ENCODE results near the gene SNTN.

SNTN gene

DNA sequence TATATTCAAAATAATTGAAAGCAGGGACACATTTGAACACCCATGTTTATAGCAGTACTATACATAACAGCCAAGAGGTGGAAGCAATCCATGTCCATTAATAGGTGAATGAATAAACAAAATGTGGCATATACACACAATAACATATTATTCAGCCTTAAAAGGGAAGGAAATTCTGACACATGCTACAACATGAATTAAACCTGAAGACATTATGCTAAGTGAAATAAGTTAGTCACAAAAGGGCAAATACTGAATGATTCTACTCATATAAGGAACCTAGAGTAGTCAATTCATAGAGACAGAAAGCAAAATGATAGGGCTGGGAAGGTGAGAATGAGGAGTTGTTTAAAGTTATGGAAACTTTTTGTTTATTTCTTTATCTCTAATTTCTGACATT lies 40.9 kb downstream of the SNTN start:
- TF ChIP-seq ZNF274 (IDR thresholded peaks at IDR 0.05; ENCODE audit: low read depth, low read length) = no peak
- no peak overlapping the region for H3K4me3 ChIP-seq (ENCODE audit: low read length)

DNA sequence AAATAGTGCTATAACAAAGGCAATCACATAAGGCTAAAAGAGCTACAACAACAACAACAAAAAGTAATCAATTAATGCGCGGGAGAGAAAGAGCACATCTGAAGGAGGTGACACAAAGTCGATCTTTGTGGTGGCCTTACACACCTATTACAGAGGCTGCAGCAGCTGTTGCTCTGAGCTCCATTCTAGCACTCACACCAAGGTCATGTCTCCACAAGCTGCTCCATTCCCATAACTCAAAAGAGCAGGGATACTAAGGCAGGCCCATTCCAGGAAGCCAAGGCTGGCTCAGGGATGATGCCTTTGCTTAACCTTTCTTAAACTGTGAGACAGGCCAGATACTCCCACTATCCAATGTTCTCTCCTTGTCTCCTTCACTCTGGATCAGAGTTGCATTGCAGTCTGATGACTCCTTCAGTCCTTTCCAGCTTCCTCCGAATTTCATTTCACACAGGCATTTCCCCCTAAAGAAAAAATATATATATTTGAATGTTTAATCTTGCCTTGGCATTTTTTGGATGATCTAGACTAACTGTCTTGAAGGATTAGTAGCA lies 52.7 kb downstream of the SNTN start:
- no peak overlapping the region for H3K4me3 ChIP-seq (ENCODE audit: low read length)
- no peak for TF ChIP-seq ZNF274 (IDR thresholded peaks at IDR 0.05; ENCODE audit: low read depth, low read length)

- no peak for TF ChIP-seq ZNF274 (IDR thresholded peaks at IDR 0.05; ENCODE audit: low read depth, low read length)
- H3K4me3 ChIP-seq (ENCODE audit: low read length) = no peak overlapping the region
Measured at GRCh38 chr3:63706321-63707085, 54.0 kb downstream of the SNTN start.

DNA sequence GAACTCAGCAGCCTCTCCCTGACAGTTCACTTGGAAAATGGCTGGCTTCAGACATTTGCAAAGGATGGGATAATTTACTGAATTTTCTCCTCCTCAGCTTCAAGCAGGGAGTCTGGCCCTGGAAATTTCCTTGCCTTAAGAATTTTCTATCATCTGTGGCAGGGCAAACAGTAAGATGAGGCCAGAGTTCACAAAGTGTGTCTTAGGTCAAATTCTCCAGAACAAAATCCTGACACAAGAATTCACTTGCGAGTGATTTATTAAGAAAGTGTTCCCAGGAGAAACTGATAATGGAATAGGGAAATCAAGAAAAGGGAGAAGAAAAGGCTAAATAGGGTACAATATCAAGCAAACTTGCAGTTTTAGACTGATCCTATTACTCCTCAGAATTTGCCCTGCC lies 55.3 kb downstream of the SNTN start:
- H3K4me3 ChIP-seq (ENCODE audit: low read length) = no peak overlapping the region
- no peak for TF ChIP-seq ZNF274 (IDR thresholded peaks at IDR 0.05; ENCODE audit: low read depth, low read length)

DNA sequence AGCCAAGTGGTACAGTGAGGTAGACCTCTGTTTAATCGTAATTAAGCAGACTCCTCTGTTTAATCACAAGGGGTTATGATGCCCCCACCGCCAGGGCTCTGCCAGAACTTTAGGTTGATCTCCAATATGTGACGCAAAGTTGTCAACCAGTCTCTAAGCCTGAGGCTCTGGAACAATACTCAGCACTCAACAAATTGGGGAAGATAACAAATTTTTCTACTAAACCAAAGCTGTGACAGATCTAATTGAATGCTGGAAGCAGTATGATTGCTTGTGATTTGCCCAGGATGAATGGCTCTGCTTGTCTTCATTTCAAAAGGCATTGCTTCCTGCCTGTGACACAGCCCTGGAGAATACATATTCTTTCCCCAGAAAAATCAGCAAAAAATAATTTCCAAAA lies 57.1 kb downstream of the SNTN start:
- TF ChIP-seq ZNF274 (IDR thresholded peaks at IDR 0.05; ENCODE audit: low read depth, low read length) = no peak
- H3K4me3 ChIP-seq (ENCODE audit: low read length) = no peak overlapping the region
